Thoracic aorta (tissue), 2 donors: ENCODE measurements around the gene CPSF3. TPM values are rescaled to one million over a fixed set of nuclear protein-coding genes. Genes with fewer than 3 reads are reported as not detected.

Experiments used
- ATAC-seq: fragments of 150-250 bp; one replicate; pipeline ENCODE4 v1.8.0; 2017; ENCODE audit warnings: low read depth; ENCODE audit not compliant: insufficient number of reproducible peaks, low FRiP score
- DNase-seq: peaks from one replicate; pipeline ENCODE4 v3.0.0-alpha.2; 2020; ENCODE audit warnings: low spot score
- H3K27ac ChIP-seq, 2 donors: fragments of 200-600 bp; sonication (generic); 1 replicate in 1 of 2; 2 replicates in 1 of 2; pipeline ENCODE4 v1.5.1; 2016; ENCODE audit warnings: mild to moderate bottlenecking in 2 of 2, moderate library complexity in 2 of 2
- H3K27me3 ChIP-seq: fragments of 200-600 bp; sonication (generic); replicated peaks from 2 replicates; pipeline ENCODE4 v1.6.0; 2016; ENCODE audit warnings: mild to moderate bottlenecking; ENCODE audit not compliant: insufficient read depth
- H3K36me3 ChIP-seq: fragments of 200-600 bp; sonication (generic); one replicate; pipeline ENCODE4 v1.5.1; 2016
- H3K4me1 ChIP-seq, 2 donors: fragments of 200-600 bp; sonication (generic); 1 replicate in 1 of 2; 2 replicates in 1 of 2; pipeline versions ENCODE4 v1.5.1 to v1.6.0; 2016; ENCODE audit warnings: low read depth in 2 of 2, mild to moderate bottlenecking in 1 of 2; ENCODE audit not compliant: control insufficient read depth in 1 of 2
- H3K4me3 ChIP-seq: fragments of 200-600 bp; sonication (generic); 2 replicates; pipeline ENCODE4 v1.5.1; 2016; ENCODE audit warnings: mild to moderate bottlenecking
- H3K9me3 ChIP-seq: fragments of 200-600 bp; sonication (generic); 2 replicates; pipeline ENCODE4 v1.5.1; 2016
- total RNA-seq, 2 donors: library from RNA; depleted of rRNA; stranded (reverse); fragments of >200 nt; gene quantifications; one replicate each; pipeline versions ENCODE4 v1.1.0 to v1.2.3, GENCODE V29; 2016
- TF ChIP-seq, protein P1 (sequence below): fragments of 200-600 bp; sonication (generic); IDR thresholded peaks from one replicate; pipeline ENCODE4 v1.5.1; 2019; ENCODE audit warnings: antibody characterized with exemption

Gene CPSF3
- total RNA-seq, 2 donors from 2014 or later: 13.1 to 18.9 TPM

DNA sequence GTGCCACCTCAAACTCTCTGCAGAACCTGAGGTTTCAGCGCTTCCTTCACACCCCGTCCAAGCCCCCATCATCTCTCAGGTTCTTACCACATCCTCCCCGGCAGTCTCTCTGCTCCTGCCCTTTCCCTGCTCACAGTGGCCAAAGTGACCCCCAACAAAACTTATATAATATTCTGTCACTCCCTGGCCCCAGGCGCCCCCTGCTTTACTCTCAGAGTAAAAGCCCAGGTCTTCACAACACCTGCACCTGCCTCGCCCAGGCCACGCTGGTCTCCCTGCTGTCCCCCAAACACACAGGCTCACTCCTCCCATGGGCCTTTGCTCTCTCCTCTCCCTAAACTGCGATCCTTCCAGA, 6.5 kb upstream of the CPSF3 start:
- TF ChIP-seq, protein P1, sequence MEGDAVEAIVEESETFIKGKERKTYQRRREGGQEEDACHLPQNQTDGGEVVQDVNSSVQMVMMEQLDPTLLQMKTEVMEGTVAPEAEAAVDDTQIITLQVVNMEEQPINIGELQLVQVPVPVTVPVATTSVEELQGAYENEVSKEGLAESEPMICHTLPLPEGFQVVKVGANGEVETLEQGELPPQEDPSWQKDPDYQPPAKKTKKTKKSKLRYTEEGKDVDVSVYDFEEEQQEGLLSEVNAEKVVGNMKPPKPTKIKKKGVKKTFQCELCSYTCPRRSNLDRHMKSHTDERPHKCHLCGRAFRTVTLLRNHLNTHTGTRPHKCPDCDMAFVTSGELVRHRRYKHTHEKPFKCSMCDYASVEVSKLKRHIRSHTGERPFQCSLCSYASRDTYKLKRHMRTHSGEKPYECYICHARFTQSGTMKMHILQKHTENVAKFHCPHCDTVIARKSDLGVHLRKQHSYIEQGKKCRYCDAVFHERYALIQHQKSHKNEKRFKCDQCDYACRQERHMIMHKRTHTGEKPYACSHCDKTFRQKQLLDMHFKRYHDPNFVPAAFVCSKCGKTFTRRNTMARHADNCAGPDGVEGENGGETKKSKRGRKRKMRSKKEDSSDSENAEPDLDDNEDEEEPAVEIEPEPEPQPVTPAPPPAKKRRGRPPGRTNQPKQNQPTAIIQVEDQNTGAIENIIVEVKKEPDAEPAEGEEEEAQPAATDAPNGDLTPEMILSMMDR: no peak
- H3K4me3 ChIP-seq: no peak overlapping the region
- no peak overlapping the region for H3K27ac ChIP-seq
- peaks cover 5 to 16% of the 10 kb centered on the region in 2 donors for H3K4me1 ChIP-seq
- H3K36me3 ChIP-seq: no peaks in the 10 kb centered on the region
- DNase-seq: no peak
- no peaks in the 10 kb centered on the region for H3K9me3 ChIP-seq
- no peaks in the 10 kb centered on the region for H3K27me3 ChIP-seq
- ATAC-seq: no peak

DNA sequence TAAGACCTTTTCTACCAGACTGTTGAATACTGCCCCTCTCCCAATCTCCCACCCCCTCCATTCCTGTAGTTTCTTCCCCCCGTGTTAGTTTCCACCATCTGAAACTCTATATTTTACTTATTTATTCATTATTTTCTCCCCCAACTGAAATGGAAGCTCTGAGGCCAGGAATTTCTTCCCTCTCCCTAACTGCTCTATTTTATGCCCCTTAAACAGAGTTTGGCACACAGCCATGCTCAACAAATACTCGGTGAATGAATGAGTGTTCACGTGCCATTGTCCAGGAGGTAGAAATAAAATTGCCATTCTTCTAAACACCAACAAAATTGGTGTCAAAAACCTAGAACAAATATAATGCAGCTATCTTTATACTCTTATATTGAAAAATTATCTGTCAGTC, 5.7 kb upstream of the CPSF3 start:
- no peaks in the 10 kb centered on the region for H3K27me3 ChIP-seq
- TF ChIP-seq, protein P1: no peak
- no peaks in the 10 kb centered on the region for H3K36me3 ChIP-seq
- H3K9me3 ChIP-seq: no peaks in the 10 kb centered on the region
- DNase-seq: no peak
- ATAC-seq: no peak
- no peak overlapping the region for H3K4me3 ChIP-seq
- H3K27ac ChIP-seq: no peak overlapping the region
- peaks cover 9 to 20% of the 10 kb centered on the region in 2 donors for H3K4me1 ChIP-seq

DNA sequence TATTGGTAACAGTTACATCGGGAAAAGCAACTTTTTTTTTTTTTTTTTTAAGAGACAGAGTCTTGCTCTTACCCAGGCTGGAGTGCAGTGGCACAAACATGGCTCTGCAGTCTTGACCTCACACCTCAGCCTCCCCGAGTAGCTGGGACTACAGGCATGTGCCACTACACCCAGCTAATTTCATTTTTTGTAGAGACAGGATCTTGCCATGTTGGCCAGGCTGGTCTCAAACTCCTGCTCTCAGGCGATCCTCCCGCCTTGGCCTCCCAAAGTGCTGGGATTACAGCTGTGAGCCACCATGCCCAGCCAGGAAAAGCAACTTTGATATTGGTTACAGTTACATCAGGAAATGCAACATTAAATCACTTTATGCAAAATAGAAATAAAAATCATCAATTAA, 4.7 kb upstream of the CPSF3 start:
- DNase-seq (no peak), ATAC-seq (no peak)
- Histone ChIP-seq H3K9me3 (no peaks in the 10 kb centered on the region), H3K27ac (no peak overlapping the region), H3K27me3 (no peaks in the 10 kb centered on the region), H3K4me3 (no peak overlapping the region), H3K4me1 (peaks cover 9 to 20% of the 10 kb centered on the region in 2 donors), H3K36me3 (no peaks in the 10 kb centered on the region)
- TF ChIP-seq, protein P1: no peak

DNA sequence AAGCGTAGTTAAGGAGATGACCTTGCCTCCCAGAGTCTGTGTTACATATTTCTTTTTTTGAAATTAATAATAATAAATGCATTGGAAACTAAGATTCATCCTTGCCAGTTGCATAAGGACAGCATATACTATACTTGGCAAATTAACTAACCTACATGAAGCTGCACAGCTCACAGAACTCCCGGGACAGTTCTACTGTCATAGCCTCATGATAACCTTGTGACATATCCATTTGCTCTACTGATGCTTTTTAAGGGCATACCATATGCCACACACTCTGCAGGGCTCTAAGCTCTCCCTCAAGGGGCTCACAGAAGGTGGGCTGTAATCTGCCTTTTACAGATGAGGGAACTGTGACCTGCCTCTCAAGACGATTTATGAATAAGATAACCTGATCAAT, 3.9 kb upstream of the CPSF3 start:
- DNase-seq: no peak
- no peak for ATAC-seq
- no peak overlapping the region for H3K27ac ChIP-seq
- H3K9me3 ChIP-seq: no peaks in the 10 kb centered on the region
- no peak overlapping the region for H3K4me3 ChIP-seq
- H3K4me1 ChIP-seq: peaks cover 9 to 27% of the 10 kb centered on the region in 2 donors
- no peaks in the 10 kb centered on the region for H3K36me3 ChIP-seq
- H3K27me3 ChIP-seq: no peaks in the 10 kb centered on the region
- TF ChIP-seq, protein P1: no peak

DNA sequence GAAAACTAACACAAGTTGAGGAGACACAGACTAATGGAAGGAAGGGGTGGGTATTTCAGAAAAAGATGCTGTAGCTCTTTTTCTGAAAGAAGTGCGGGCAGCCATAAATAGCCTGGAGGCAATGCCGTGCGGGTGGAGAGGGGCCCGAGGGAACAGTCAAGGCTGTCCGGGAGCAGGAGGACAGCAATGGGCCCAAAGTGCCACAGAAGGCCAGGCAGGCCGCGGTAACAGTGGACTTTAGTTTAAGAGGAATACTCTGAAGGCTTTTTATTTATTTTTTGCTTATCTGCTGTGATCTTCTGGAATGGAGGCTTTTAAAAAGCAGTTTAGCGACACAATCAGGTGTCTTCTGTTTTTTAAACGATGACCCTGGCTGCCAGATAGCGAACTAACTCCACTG, 3.0 kb upstream of the CPSF3 start:
- no peak overlapping the region for H3K27ac ChIP-seq
- H3K36me3 ChIP-seq: no peaks in the 10 kb centered on the region
- no peak overlapping the region for H3K4me3 ChIP-seq
- H3K9me3 ChIP-seq: no peaks in the 10 kb centered on the region
- DNase-seq: no peak
- no peak for ATAC-seq
- peaks cover 9 to 32% of the 10 kb centered on the region in 2 donors for H3K4me1 ChIP-seq
- no peaks in the 10 kb centered on the region for H3K27me3 ChIP-seq
- TF ChIP-seq, protein P1: no peak
